Right lobe of liver (tissue), 4 donors: Measurements from ENCODE around the gene C4A.

Source experiments
- POLR2A ChIP-seq: fragments of 450-650 bp; IDR thresholded peaks from one replicate; pipeline ENCODE4 v1.6.1; 2017; ENCODE audit warnings: antibody characterized with exemption, mild to moderate bottlenecking
- TF ChIP-seq, protein P1 (sequence below), 4 donors: fragments of 200-600 bp in 3 of 4; fragments of 450-650 bp in 1 of 4; IDR thresholded peaks; one replicate each; pipeline versions ENCODE4 v1.5.1 to v1.8.0; 2016 to 2022; ENCODE audit warnings: antibody characterized with exemption in 4 of 4, mild to moderate bottlenecking in 2 of 4
- donor health status: DM: no; HTN: no; CAD: no.
- donor health status: DM: no; HTN: no; CAD: no.
- donor health status: DM: no; HTN: yes; CAD: no.

DNA sequence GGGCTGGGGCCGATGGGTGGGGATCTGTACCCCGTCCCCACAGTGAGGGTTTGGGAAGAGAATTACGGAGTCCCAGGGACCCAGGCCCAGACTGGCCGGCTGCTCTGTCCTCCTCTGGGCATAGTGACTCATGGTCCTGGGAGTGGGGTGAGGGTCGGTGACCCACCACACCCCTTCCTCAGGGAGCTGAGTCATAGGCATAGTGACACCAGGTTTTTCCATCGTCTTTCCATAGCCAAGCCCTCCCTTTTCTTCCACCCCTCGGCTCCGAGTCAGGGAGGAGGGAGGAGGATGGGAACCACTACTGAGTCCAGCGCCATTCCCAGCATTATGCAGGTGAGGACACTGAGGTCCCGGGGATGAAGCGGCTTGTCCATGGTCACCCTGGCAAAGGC, 65.2 kb downstream of the C4A start:
- TF ChIP-seq, protein P1, sequence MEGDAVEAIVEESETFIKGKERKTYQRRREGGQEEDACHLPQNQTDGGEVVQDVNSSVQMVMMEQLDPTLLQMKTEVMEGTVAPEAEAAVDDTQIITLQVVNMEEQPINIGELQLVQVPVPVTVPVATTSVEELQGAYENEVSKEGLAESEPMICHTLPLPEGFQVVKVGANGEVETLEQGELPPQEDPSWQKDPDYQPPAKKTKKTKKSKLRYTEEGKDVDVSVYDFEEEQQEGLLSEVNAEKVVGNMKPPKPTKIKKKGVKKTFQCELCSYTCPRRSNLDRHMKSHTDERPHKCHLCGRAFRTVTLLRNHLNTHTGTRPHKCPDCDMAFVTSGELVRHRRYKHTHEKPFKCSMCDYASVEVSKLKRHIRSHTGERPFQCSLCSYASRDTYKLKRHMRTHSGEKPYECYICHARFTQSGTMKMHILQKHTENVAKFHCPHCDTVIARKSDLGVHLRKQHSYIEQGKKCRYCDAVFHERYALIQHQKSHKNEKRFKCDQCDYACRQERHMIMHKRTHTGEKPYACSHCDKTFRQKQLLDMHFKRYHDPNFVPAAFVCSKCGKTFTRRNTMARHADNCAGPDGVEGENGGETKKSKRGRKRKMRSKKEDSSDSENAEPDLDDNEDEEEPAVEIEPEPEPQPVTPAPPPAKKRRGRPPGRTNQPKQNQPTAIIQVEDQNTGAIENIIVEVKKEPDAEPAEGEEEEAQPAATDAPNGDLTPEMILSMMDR (IDR thresholded peaks at IDR 0.05): no peak
- no peak for TF ChIP-seq POLR2A
